ENCODE results near the gene HSF4.

Gene HSF4

DNA sequence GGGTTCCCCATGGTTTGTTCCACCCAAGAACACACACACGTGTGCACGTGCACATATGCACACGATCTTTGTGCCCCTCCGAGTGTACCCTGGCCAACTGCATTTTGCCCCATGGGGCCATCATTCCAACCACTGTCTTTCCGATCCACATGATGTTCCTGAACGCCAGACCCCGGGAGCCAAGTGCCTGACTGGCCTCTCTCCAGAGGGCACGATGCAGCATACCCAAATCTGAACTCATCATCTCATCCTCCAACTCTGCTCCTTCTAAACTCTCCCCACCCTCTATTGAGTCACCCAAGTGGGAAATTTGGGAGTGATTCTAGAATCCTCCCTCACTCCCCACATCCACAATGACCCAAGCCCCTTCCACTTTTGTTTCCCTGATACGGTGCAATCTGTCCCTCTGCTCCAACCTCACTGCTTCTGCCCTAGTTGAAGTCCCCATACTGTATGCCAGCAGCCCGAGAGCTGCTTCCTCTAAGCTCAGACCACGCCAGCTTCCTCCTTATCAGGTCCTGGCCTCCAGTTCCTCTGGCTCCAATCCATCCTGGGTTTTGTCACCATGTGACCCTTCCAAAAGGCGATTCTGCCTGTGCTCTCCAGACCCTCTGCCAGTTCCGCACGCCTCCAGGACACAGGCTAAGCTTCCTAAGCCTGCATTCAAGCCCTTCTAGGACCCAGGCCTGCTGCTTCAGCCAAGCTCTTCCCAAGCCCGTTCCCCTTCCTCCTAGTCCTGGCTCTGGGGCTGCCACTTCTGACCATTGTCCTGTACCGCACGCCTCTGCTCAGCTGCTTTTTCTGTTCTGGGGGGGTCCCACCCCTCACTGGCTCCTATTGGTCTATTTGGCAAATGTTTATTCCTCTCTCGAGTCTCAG is 52.3 kb downstream of the HSF4 start:
- FAIRE-seq, result no peak
- no peak for DNase-seq (ENCODE audit: low spot score)

Data from RCC 7860 (cell line).